ENCODE data around the gene RARRES1.

DNA sequence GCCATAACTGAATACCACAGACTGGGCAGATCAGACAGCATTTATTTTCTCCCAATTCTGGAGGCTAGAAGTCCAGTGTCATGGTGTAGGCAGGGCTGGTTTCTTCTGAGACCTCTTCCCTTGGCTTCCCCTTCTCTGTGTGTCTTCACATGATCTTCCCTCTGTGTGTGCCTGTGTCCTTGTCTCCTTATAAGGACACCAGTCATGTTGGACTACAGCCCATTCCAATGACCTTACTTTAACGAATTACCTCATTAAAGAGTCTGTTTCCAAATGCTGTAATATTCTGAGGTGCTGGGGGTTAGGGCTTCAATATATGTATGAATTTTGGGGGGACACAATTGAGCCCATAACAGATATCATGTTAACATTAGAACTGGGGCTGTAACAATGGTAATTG lies 13.3 kb upstream of the RARRES1 start:
- TF ChIP-seq EZH2 (IDR thresholded peaks at IDR 0.05; ENCODE audit: insufficient read depth, poor library complexity, severe bottlenecking) (no peak), EZH2phosphoT487 (IDR thresholded peaks at IDR 0.05; ENCODE audit: insufficient read depth, low read depth) (no peak)

Data from GM23248 (cell line).